NCI-H128 (cell line): ENCODE data around the gene RTP1.
"Not testable (repeated sequence)": the region's sequence is repeated elsewhere in the genome, so short reads cannot be mapped to it uniquely, and the experiment has no call there.

Experiments
- DNase-seq: peaks from one replicate; lab custom pipeline; 2025; ENCODE audit not compliant: unreplicated experiment; lab: John Stamatoyannopoulos, UW

Gene RTP1

GRCh38 chr3:187197335-187197649, at the start of gene RTP1:
Gene RTP1 (plus strand): TSS chr3:187197486. CDS start chr3:187197516, 30 bp downstream.
- no peak for DNase-seq

DNA sequence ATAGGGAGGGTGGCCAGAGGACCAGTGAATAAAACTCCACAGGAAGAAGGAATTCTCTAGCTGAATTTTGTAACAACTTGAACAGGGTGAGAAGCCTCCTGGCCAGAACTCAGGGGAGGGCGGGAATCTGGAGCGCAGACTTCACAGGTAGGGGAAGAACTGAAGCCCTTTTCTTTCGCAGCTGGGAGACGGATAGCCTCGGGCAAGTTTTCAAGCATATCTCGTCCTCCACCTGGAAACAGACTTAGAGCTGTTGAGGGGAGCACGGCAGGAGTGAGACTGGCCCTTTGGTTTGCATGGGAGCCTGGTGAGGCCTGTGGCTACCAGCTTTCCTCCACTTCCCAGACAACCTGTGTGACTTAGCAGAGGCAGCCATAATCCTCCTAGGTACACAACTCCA, 47.1 kb upstream of the RTP1 start:
- no peak for DNase-seq

DNA sequence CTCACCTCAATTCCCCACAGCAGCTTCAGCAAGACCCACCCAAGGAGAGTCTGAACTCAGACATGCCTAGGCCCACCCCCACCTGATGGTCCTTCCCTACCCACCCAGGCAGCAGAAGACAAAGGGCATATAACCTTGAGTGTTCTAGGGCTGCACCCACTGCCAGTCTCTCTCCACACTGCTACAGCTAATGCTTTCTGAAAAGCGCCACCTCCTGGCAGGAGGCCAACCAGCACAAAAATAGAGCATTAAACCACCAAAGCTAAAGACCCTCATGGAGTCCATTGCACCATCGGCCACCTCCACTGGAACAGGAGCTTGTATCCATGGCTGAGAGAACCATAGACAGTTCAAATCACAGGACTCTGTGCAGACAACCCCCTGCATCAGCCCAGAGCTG, 46.7 kb upstream of the RTP1 start:
- DNase-seq = no peak

DNA sequence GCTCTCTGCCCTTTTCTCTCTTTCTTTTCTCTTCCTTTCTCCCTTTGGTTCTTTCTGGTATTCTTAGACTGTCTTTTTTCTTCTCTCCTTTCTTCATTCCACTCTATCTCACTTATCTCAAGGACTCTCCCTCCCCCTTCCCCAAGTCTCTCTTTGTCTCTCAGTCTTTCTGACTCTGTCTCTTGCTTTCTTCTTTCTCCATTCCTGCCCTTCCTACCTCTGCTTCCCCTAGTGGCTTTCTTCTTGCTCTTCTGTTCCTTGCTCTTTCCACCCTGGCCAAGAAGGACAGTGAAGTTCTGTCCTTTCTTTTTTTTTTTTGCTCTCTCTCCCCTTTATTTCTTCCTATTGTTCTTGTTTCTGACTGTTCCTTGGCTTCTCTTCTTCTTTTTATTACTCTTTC, 35.7 kb upstream of the RTP1 start:
- no peak for DNase-seq

DNA sequence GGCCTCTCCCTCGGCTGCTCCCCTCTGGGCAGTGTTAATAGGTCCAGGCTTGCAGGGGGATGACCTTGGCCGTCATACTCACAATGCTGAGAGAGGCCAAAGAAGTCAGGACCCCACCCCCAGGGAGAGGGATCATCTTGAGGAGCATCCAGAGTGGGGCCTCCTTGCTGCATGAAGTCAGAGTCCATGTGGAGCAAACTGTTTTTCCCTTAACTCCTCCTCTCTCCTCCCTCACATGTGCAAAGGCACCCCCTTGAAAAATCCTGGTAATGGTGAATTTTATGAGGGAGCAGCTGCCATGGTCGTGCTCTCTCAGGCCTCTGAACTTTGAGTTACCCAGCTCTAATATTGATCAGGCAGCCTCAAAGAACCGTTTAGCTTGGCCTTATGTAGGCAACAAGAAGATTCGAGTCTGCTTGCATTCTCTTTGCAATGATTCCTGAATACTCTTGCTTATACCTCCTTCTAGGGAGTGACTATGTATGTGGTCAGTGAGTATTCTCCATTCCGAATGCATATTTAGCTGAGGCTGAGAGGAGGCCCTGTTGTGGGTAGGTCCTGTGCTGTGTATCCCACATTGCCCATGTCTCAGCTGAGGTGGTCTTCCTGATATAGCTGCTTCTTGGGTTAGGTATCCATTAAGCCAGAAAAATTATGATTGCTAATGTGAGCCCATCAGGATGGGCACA, 34.9 kb upstream of the RTP1 start:
- DNase-seq = no peak

GRCh38 chr3:187165144-187165543, 32.1 kb upstream of the RTP1 start:
- DNase-seq = peak; percentile 86

GRCh38 chr3:187166750-187167149, 30.5 kb upstream of the RTP1 start:
- DNase-seq = no peak

DNA sequence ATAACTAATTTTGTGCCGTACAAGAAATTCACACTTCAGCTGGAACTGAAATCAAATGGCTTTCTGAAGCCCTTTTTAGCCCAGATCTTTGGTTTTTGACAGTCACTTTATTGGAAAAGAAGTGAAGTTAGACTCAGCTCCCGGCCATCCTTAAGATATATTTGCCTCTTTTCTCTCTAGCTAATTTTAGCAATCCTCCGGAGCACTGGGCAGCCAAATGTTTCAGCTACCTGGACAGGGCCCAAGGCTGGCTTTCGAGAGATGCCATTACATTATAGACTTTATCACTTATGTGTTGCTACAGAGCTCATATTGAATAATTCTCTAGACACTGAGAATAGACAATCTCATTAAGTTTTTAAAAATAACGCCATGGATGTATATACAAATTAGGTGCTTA, 29.5 kb upstream of the RTP1 start:
- no peak for DNase-seq

DNA sequence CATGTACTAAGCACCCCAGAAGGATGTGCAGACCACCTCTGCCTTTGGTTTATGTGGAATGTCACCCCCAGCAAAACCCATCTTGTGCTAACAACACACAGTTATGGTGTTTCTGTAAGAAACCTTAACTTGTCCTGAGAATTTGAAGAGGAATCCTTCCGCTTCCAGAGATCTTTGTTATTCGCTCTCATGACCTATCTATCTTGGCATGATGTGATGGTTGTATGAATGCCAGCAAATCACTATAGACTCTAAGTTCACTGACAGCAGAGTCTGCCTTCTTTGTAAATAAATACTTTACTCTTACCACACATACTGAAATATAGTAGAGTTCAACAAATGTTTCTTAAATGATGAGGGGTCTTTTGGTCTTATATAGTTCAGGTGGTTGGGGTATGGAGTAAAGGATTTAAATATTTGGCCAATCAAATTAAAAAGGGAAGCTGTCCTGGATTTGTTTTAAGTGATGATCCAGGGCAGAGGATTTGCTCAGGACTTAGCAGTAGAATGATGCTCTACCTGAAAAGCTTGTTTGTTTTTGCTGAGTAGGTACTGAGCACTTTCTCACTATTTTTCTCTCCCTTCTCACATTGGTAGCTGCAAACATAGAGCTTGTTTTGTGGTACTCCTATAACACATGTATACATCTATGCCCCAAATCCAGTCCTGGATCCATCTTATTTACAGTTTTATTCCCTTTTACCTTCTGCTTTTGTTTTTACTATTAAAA, 27.9 kb upstream of the RTP1 start:
- no peak for DNase-seq

GRCh38 chr3:187170911-187171310, 26.4 kb upstream of the RTP1 start:
- not testable (repeated sequence) for DNase-seq

- no peak for DNase-seq
Measured at GRCh38 chr3:187172929-187173328, 24.4 kb upstream of the RTP1 start.

- DNase-seq = no peak
Measured at GRCh38 chr3:187181454-187182170, 15.7 kb upstream of the RTP1 start.

DNA sequence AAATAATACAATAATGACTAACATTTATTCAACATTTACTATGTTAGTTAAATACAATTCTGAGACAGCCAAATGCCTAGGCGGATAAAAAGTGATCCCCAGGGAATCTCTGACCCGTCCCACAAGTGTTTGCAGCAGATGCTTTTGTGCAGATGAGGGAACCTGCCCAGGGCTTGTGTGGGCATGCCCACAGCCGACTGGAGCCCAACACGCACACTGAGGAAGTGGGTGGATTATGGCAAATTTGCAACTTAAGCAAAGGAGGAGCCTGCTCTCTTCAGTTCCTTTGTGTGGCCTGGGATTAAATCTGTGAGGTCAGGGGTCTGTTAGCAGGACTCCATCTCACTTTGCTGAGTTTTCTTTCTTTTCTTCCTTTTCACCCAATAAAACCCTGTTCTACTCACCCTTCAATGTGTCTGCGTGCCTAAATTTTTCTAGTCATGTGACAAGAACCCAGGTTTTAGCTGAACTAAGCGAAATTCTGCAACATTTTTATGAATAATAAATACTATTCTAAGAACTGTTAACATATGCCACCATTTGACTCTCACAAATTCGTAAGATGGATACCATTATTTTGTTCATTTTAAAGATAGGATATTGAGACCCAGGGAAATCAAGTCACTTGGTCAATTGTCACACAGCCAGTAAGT, 13.9 kb upstream of the RTP1 start:
- no peak for DNase-seq

DNA sequence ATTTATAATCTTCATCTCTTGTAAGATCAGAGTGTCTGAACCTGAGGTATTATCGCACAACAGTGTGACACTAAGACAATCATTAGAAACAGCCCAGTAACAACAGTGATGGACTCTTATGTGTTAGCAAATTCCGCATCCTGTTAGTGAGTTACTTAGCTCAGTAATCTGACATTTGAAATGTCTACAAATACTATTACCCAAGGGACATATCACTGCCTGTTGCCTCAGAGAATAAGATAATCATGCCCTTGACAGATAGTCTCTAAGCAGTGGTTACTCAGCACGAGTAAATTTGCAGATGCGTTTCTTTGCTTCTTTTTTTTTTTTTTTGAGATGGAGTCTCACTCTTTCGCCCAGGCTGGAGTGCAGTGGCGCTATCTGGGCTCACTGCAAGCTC, 13.4 kb upstream of the RTP1 start:
- DNase-seq = no peak

DNA sequence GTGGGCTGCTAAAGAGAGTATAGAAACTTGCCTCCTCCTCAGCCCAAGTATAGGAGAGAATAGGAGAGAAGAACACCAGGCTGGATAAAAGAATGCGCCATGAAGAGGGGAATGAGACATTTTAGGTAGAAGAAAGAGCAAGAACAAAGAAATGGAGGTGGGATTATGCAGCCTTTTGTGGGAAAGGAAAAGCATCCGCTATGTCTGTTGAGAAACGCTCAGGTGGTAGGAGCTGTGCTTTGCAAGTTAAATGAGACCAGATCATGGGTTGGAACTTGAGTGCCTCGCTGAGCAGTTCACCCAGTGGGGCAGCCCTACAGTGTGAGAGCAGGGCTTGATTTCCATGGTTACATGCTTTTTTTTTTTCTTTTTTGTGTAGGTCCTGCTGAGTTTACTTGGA, 11.5 kb upstream of the RTP1 start:
- no peak for DNase-seq

- DNase-seq = no peak
Measured at GRCh38 chr3:187186375-187186774, 10.9 kb upstream of the RTP1 start.

GRCh38 chr3:187186801-187187421, 10.4 kb upstream of the RTP1 start:
- no peak for DNase-seq

- DNase-seq = no peak
Measured at GRCh38 chr3:187188931-187189330, 8.4 kb upstream of the RTP1 start.

- no peak for DNase-seq
Measured at GRCh38 chr3:187191271-187191670, 6.0 kb upstream of the RTP1 start.

- DNase-seq = no peak
Measured at GRCh38 chr3:187193181-187193580, 4.1 kb upstream of the RTP1 start.

DNA sequence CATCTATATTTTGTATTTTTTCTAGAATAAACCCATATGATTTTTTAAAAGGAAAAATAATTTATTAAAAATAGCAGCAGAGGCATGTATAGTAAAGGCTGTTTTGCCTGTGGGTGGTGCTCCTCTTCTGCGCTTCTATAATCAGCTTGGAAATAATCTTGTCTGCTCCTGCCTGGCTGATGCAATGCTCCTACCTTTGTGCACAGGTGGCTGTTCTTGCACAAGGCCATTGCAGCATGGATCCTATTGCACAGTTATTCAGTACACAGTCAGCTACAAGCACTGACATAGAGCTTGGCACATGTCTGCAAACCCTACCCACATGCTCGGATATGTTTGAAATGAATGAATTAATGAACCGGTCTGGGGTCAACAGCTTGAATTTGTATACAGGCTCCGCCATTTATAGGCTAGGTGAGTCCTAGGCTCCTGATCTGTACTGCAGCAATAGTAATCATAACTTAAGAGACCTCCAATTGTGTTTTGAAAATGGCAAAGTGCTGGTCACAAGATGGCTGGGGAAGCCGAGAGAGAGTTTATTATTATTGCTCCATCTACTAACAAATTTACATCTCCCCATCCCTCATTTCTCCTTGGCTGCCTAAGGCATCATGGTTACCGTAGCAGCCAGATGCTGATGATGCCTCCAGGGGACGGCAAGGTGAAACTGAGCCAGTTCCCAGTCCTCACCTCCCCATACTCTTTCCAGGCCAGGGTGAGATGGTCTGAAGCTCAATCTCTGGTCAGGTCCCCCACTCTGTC, 532 bp upstream of the RTP1 start:
- no peak for DNase-seq
